Fibroblast of lung (primary cell): ENCODE results near the gene FOXL2NB.

Source experiments
- EZH2 ChIP-seq: IDR thresholded peaks from 2 replicates; pipeline ENCODE4 v1.5.1; 2012; ENCODE audit warnings: low read length, control low read depth, mild to moderate bottlenecking; ENCODE audit errors: missing control alignments
- TF ChIP-seq, protein P1 (sequence below), 2 donors: IDR thresholded peaks in 1 of 2; conservative IDR thresholded peaks in 1 of 2; 1 replicate in 1 of 2; 2 replicates in 1 of 2; pipeline ENCODE4 v1.5.1; 2011 to 2012; ENCODE audit warnings: low read length in 2 of 2, control low read depth in 1 of 2, inconsistent platforms in 1 of 2, low read depth in 1 of 2, mild to moderate bottlenecking in 1 of 2

DNA sequence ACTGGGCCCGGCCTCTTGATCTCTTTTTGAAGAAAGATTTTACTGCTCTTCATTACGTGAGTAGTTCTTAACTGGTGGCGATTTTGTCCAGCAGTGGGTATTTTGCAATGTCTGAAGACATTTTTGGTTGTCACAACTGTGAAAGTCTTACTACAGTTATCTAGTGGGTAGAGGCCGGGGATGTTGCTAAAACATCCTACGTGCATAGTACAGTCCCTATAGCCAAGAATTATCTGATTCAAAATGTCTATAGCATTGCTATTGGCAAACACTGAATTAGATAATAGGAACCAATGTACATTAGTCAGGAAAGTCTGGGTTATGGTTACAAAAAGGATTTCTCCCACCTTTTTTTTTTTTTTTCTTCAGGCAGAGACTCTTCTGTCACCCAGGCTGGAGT is 38.2 kb upstream of the FOXL2NB start:
- TF ChIP-seq EZH2, result no peak
- TF ChIP-seq, protein P1, sequence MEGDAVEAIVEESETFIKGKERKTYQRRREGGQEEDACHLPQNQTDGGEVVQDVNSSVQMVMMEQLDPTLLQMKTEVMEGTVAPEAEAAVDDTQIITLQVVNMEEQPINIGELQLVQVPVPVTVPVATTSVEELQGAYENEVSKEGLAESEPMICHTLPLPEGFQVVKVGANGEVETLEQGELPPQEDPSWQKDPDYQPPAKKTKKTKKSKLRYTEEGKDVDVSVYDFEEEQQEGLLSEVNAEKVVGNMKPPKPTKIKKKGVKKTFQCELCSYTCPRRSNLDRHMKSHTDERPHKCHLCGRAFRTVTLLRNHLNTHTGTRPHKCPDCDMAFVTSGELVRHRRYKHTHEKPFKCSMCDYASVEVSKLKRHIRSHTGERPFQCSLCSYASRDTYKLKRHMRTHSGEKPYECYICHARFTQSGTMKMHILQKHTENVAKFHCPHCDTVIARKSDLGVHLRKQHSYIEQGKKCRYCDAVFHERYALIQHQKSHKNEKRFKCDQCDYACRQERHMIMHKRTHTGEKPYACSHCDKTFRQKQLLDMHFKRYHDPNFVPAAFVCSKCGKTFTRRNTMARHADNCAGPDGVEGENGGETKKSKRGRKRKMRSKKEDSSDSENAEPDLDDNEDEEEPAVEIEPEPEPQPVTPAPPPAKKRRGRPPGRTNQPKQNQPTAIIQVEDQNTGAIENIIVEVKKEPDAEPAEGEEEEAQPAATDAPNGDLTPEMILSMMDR (conservative IDR thresholded peaks at IDR 0.05 in 1 of 2, IDR thresholded peaks at IDR 0.05 in 1 of 2; ENCODE audit: low read depth in 1 of 2, low read length in 2 of 2), result no peak
